IPS-20b (cell line): Measurements from ENCODE around the gene SMIM41.

ENCODE experiments used
- H3K27ac ChIP-seq: one replicate; pipeline ENCODE4 v1.5.1; 2013; ENCODE audit warnings: low read length
- H3K27me3 ChIP-seq: 2 replicates; pipeline ENCODE4 v1.6.1; 2013; ENCODE audit warnings: mild to moderate bottlenecking, low read length, inconsistent platforms; ENCODE audit not compliant: insufficient read depth
- H3K36me3 ChIP-seq: 2 replicates; pipeline ENCODE4 v1.6.1; 2013; ENCODE audit warnings: low read depth, mild to moderate bottlenecking, inconsistent platforms, low read length, moderate library complexity; ENCODE audit not compliant: insufficient read depth
- H3K4me1 ChIP-seq: 2 replicates; pipeline ENCODE4 v1.6.1; 2013; ENCODE audit warnings: mild to moderate bottlenecking, control low read depth, inconsistent platforms, low read length, moderate library complexity; ENCODE audit not compliant: insufficient read depth
- H3K4me3 ChIP-seq: 2 replicates; pipeline ENCODE4 v1.5.1; 2013; ENCODE audit warnings: mild to moderate bottlenecking, low read length, inconsistent platforms
- H3K9ac ChIP-seq: 2 replicates; pipeline ENCODE4 v1.6.1; 2013; ENCODE audit warnings: low read depth, mild to moderate bottlenecking, inconsistent platforms, low read length, moderate library complexity
- H3K9me3 ChIP-seq: 2 replicates; pipeline ENCODE4 v1.6.1; 2013; ENCODE audit warnings: mild to moderate bottlenecking, low read depth, low read length, inconsistent platforms; ENCODE audit not compliant: insufficient read depth

SMIM41 gene

DNA sequence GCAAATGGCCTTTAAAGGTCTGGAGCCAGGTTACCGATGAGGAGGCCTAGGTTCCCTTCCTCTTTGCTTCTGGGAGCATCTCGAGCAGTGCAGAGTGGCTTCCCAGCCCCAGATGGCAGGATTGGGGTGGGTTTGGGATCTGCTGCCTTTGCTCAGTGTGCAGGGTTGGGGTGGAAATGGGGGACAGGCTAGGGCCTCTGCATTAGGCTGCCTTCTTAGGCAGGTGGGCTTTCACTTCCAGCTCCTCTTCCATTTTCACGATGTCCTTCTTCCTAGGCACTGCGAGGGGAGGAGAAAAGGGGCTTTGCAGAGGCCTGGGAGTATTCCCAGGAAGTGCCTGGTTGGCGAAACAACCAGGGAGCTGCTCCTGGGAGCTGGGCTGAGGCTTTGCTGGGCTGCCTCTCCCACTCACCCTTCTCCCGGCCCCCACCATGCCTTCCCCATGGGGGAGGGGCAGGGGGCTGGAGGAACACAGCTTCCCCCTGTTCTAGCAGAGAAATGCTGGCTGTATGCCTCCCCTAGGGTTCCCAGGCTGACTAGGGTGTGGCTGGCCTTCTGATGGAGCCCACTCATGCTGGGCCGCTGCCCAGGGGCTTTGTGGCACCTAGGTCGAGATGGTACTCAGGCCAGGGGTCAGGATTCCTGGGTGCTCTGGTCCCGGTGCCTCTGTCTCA, 25.8 kb upstream of the SMIM41 start:
- no peak overlapping the region for H3K4me3 ChIP-seq

DNA sequence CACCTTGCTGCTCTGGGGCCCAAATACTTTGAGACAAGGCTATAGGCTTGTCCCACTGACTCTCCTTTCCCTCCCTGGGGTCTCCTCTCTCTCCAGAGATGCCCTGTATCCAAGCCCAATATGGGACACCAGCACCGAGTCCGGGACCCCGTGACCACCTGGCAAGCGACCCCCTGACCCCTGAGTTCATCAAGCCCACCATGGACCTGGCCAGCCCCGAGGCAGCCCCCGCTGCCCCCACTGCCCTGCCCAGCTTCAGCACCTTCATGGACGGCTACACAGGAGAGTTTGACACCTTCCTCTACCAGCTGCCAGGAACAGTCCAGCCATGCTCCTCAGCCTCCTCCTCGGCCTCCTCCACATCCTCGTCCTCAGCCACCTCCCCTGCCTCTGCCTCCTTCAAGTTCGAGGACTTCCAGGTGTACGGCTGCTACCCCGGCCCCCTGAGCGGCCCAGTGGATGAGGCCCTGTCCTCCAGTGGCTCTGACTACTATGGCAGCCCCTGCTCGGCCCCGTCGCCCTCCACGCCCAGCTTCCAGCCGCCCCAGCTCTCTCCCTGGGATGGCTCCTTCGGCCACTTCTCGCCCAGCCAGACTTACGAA, 25.2 kb upstream of the SMIM41 start:
- peaks cover 11% of the 10 kb centered on the region for H3K4me1 ChIP-seq
- H3K27ac ChIP-seq: no peak overlapping the region
- no peaks in the 10 kb centered on the region for H3K9me3 ChIP-seq
- peaks cover 11% of the 10 kb centered on the region; the same call in 1 of the 2 replicates for H3K36me3 ChIP-seq
- peaks cover 37% of the 10 kb centered on the region for H3K27me3 ChIP-seq
- no peak overlapping the region for H3K4me3 ChIP-seq
- no peak overlapping the region for H3K9ac ChIP-seq

More for the DNA sequence above, 25.8 kb upstream of the SMIM41 start:
- H3K9ac ChIP-seq: no peak overlapping the region
- H3K36me3 ChIP-seq: peaks cover 11% of the 10 kb centered on the region; the same call in 1 of the 2 replicates
- no peaks in the 10 kb centered on the region for H3K9me3 ChIP-seq
- no peak overlapping the region for H3K27ac ChIP-seq
- peaks cover 11% of the 10 kb centered on the region for H3K4me1 ChIP-seq
- peaks cover 44% of the 10 kb centered on the region for H3K27me3 ChIP-seq

DNA sequence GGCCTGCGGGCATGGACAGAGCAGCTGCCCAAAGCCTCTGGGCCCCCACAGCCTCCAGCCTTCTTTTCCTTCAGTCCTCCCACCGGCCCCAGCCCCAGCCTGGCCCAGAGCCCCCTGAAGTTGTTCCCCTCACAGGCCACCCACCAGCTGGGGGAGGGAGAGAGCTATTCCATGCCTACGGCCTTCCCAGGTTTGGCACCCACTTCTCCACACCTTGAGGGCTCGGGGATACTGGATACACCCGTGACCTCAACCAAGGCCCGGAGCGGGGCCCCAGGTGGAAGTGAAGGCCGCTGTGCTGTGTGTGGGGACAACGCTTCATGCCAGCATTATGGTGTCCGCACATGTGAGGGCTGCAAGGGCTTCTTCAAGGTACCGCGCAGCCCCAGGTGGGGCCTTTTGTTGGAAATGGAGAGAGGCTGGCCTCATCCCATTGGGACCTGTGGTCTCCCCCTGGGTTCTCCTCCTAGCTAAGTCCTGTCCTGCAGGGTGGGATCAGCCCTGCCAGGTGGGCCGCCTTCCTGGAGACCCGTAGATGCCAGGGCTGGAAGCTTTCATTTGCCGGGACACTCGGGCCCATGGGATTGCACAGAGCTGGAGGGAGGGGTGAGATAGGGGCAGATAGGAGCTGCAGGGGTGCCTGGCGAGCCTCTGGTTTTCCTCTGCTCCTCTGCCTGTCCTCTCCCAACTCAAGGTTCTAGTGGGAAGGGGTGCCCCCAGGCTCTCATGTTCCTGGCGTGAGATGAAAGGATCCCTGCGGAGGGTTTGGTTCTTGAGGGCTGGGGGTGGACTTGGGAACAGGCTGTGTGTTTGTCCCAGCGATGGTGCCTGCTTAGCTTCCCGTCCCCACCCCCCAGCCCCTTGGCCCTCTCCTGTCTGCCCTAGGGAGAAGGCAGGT, 24.4 kb upstream of the SMIM41 start:
- Histone ChIP-seq H3K4me1 (peaks cover 11% of the 10 kb centered on the region), H3K9ac (no peak overlapping the region), H3K27ac (no peak overlapping the region), H3K4me3 (no peak overlapping the region), H3K36me3 (peaks cover 11% of the 10 kb centered on the region; the same call in 1 of the 2 replicates), H3K9me3 (no peaks in the 10 kb centered on the region), H3K27me3 (peaks cover 30% of the 10 kb centered on the region)

DNA sequence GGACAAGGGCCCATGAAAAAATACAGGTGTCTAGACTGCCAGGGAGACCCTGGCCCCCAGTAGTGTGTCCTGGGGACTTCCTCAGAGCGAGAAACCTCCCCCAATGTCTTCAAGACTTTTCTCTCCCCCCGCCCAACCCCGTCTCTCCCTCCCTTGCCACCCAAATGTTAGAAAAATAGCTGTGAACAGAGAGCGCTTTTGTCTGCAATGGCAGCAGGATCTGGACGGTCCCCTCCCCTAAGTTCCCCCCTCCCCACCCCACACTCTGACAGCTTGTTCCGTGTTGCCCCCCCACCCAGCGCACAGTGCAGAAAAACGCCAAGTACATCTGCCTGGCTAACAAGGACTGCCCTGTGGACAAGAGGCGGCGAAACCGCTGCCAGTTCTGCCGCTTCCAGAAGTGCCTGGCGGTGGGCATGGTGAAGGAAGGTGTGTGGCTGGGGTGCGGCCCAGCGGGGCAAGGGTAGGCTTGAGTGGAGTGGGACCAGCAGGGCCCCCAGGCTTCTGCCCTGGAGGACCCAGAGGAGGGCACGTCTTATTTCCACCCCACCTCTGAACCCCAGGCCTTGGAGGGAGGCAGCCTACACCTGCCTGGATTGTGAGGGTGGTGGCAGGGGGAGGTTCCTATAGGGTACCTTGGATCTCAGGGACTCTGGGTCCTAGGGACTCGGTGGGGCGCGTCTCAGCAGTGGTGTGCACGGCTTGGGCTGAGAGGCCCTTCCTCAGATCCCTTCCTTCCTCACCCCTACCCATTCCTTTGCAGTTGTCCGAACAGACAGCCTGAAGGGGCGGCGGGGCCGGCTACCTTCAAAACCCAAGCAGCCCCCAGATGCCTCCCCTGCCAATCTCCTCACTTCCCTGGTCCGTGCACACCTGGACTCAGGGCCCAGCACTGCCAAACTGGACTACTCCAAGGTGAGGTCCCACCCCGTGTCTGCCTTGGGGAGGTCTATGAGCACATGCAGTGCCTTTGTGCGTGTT, 23.5 kb upstream of the SMIM41 start:
- peaks cover 7% of the 10 kb centered on the region for H3K4me1 ChIP-seq
- peaks cover 11% of the 10 kb centered on the region; the same call in 1 of the 2 replicates for H3K36me3 ChIP-seq
- H3K27me3 ChIP-seq: peaks cover 20% of the 10 kb centered on the region
- no peak overlapping the region for H3K27ac ChIP-seq
- H3K4me3 ChIP-seq: no peak overlapping the region
- H3K9ac ChIP-seq: no peak overlapping the region
- H3K9me3 ChIP-seq: no peaks in the 10 kb centered on the region

DNA sequence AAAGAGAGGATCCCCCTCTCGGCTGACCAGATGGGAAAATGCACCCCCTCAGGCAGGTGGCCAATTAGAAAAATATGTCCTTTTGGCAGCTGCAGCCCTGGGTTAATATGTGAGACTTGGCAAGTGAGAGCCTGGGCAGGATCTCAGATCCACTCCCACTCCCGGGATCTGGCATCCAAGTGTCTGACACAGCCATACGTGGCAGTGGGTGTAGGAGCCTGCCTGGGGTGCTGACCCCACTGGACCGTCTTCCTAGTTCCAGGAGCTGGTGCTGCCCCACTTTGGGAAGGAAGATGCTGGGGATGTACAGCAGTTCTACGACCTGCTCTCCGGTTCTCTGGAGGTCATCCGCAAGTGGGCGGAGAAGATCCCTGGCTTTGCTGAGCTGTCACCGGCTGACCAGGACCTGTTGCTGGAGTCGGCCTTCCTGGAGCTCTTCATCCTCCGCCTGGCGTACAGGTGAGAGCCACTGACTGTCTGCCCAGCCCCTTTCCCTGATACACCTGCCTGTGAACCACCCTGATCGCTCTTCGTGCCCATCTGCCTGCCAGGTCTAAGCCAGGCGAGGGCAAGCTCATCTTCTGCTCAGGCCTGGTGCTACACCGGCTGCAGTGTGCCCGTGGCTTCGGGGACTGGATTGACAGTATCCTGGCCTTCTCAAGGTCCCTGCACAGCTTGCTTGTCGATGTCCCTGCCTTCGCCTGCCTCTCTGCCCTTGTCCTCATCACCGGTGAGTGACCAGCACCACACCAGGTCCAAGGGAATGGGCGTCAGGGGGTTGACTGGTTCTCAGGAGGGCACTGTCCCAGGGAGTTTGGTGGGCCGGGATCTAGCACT, 22.5 kb upstream of the SMIM41 start:
- H3K27ac ChIP-seq: no peak overlapping the region
- H3K27me3 ChIP-seq: peaks cover 11% of the 10 kb centered on the region
- H3K9ac ChIP-seq: no peak overlapping the region
- H3K9me3 ChIP-seq: no peaks in the 10 kb centered on the region
- H3K4me1 ChIP-seq: peaks cover 7% of the 10 kb centered on the region
- peaks cover 11% of the 10 kb centered on the region; the same call in 1 of the 2 replicates for H3K36me3 ChIP-seq
- no peak overlapping the region for H3K4me3 ChIP-seq

DNA sequence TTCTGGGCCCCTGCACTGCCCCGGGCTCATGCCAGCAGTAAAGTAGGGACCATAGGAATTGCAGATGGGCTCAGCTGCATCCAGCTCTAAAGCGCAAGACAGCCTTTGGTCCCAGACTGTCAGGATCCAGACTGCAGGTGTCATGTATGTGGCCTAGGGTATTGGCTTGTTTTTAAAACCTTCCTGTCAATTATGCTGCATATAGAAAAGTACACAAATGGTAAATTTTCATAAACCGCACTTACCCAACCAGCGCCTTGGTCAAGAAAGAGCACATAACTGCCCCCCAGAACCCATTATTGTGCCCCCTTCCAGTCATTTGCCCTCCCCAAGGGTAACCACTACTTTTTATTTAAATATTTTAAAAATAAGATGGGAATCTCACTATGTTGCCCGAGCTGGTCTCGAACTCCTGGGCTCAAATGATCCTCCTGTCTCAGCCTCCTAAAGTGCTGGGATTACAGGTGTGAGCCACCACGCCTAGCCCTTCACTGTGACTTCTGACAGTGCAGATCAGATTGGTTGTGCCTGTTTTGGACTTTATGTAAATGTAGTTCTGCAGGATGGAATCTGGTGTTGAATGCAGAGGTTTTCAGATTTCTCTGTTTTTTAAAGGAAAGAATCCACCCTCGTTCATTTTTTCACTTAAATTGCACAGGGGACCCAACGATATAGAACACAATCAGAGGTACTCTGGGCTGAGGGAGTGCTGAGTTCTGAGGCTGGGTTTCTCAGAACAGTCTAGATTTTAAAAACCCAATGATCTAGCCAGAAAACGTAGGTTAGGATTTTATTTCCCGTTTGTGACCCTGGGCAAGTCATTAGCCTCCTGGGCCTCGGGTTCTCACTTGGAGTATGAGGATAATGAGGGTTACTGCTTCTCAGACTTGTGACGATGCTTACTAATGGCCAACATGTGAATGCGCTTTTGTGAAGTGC, 21.6 kb upstream of the SMIM41 start:
- Histone ChIP-seq H3K27me3 (peaks cover 2% of the 10 kb centered on the region), H3K9me3 (no peaks in the 10 kb centered on the region), H3K9ac (no peak overlapping the region), H3K27ac (no peak overlapping the region), H3K4me3 (no peak overlapping the region), H3K4me1 (no peaks in the 10 kb centered on the region), H3K36me3 (peaks cover 11% of the 10 kb centered on the region; the same call in 1 of the 2 replicates)

DNA sequence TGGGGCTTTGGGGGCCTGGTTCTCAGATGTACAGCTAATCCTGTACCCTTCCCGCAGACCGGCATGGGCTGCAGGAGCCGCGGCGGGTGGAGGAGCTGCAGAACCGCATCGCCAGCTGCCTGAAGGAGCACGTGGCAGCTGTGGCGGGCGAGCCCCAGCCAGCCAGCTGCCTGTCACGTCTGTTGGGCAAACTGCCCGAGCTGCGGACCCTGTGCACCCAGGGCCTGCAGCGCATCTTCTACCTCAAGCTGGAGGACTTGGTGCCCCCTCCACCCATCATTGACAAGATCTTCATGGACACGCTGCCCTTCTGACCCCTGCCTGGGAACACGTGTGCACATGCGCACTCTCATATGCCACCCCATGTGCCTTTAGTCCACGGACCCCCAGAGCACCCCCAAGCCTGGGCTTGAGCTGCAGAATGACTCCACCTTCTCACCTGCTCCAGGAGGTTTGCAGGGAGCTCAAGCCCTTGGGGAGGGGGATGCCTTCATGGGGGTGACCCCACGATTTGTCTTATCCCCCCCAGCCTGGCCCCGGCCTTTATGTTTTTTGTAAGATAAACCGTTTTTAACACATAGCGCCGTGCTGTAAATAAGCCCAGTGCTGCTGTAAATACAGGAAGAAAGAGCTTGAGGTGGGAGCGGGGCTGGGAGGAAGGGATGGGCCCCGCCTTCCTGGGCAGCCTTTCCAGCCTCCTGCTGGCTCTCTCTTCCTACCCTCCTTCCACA, 20.7 kb upstream of the SMIM41 start:
- Histone ChIP-seq H3K36me3 (peaks cover 11% of the 10 kb centered on the region; the same call in 1 of the 2 replicates), H3K9ac (no peak overlapping the region), H3K27ac (no peak overlapping the region)

DNA sequence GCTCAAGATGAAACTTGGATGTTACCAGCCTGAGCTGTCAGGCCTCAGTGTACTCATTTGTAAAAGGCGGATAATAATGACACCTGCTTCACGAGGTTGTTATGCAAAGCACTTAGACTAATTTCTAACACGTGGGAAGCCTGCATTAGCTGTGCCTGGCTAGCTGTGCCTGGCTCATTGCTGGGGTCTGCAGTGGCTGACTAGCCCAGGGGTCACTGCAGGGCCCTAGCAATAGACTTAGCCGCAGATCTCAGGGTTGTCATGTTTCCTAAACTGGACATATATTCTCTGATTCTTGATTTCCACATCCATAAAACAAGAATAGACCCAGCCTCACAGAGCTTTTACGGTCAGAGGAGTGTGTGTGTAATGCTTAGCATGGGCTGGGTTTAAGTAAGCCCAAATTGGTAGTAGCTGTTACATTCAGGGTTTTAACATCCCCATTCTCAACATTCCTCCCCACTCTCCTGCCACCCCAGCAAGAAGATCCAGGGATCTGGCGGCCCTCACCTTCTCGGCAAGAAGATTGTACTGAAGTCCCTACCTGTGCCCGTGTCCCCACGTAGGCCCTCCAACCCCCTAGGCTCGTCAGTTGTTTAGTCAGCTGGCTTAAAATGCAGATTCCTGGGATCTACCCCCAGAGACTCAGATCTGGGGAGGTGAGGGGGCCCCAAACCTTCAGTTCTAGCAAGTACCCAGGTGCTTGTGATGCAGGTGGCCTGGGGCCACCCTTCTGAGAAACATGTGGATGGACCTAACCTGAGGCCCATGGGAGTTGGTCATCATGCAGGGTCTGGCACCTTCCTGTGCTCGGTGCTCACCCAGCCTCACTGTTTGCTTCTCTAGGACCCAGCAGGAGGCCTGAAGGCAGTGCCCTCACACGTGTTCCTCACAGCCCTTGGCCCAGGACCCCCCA, 19.7 kb upstream of the SMIM41 start:
- Histone ChIP-seq H3K27me3 (no peaks in the 10 kb centered on the region), H3K27ac (no peak overlapping the region), H3K9me3 (no peaks in the 10 kb centered on the region), H3K9ac (no peak overlapping the region), H3K4me1 (no peaks in the 10 kb centered on the region), H3K4me3 (no peak overlapping the region), H3K36me3 (peaks cover 9% of the 10 kb centered on the region; the same call in 1 of the 2 replicates)

More for the DNA sequence above, 20.7 kb upstream of the SMIM41 start:
- Histone ChIP-seq H3K4me3 (no peak overlapping the region), H3K27me3 (no peaks in the 10 kb centered on the region), H3K9me3 (no peaks in the 10 kb centered on the region), H3K4me1 (no peaks in the 10 kb centered on the region)
